Measurements from ENCODE around the gene RNU1-1. TPM values are rescaled to one million over a fixed set of nuclear protein-coding genes. Genes with fewer than 3 reads are reported as not detected.
A peak's percentile ranks its signal among the peaks of the same experiment; 100 is the strongest.
"Not testable (repeated sequence)": the region's sequence is repeated elsewhere in the genome, so short reads cannot be mapped to it uniquely, and the experiment has no call there.

Gene RNU1-1
- total RNA-seq (1,000 to 10,000 TPM in 1 of 5 donors, under 1 TPM in 4; under 0.01 to 9,966 (median under 0.01) TPM), polyA plus RNA-seq (not detected)
- long read RNA-seq, donor 1: 0 reads
- long read RNA-seq, donor 2: 0 reads
- long read RNA-seq, donor 3: 0 reads
- long read RNA-seq, donor 4: 0 reads
- long read RNA-seq, donor 5: 0 reads
- long read RNA-seq, donor 6: 0 reads
- long read RNA-seq, donor 7: 0 reads
- long read RNA-seq, donor 8: 0 reads
- long read RNA-seq, donor 9, partial matches to known transcripts: 0 of 1 reads
- long read RNA-seq, donor 9, other reads (novel, unspliced or antisense): 0 of 1 reads
- long read RNA-seq, donor 10: 0 reads

DNA sequence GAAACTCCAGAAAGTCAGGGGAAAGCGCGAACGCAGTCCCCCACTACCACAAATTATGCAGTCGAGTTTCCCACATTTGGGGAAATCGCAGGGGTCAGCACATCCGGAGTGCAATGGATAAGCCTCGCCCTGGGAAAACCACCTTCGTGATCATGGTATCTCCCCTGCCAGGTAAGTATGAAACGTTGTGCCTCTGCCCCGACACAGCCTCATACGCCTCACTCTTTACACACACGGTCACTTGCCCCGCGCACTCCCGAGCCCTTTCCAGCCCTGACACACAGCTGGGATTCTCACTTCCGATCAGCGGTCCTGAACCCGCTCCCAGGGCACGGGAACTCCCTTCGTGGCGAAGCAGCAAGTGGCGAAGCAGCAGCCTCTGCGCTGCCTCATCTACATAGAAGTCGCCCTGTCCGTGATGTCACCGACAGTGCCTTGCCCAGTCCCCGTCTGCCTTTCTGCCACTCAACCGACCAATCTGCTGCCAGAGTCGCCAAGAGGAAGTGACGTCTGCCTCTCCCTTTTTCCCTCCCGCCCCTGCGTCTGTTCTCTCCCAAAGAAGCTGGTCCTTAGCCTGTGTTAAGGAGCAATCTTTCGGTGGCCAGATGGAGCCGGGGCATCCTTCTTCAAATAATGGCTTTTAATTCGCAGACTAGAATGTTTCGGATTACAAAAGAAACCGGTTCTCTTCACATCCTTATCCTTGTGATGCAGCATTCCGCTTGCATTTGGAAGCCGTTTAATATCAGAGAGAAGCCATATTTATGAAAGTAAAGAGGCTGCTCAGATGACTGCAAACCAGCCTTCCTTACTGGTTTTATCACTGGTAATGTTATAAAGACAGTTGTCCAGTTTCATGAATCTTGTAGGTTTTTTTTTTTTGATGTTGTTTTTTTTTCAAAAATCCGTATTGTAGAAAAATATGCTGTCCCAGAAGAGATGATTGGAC is at the start of gene RNU1-1:
Gene RNU1-1, minus strand, starts transcription at position 179 of the 949 bp plus-strand sequence.
- H3K4me1 ChIP-seq; H3K9me3 ChIP-seq; intact Hi-C loops (cut with DNase I; ENCODE audit: low total_unique reads); H3K36me3 ChIP-seq: not testable (repeated sequence)
- TF ChIP-seq POLR2AphosphoS5 (IDR thresholded peaks at IDR 0.05): peak in 1 of 3 donors; percentile 68
- peaks cover 0 to 18% (median 5%) of the 10 kb centered on the region in 3 donors for H3K27me3 ChIP-seq
- DNase-seq: peak; percentile 90 to 92
- H3K4me3 ChIP-seq: peak within 1 kb of the TSS in 3 of 4 donors; percentile 9 to 41 (median 33)
- WGBS, 5 donors: 1 to 3% (median 2%) methylated on average over 18 to 37 of the region's 40 CpGs
- H3K27ac ChIP-seq: peak within 1 kb of the TSS; percentile 78 to 90 (median 83)

- H3K27ac ChIP-seq; H3K4me3 ChIP-seq; H3K36me3 ChIP-seq; intact Hi-C loops (cut with DNase I; ENCODE audit: low total_unique reads); H3K9me3 ChIP-seq; H3K4me1 ChIP-seq; H3K27me3 ChIP-seq; DNase-seq: not testable (repeated sequence)
- WGBS, 5 donors: 52 to 82% (median 71%) methylated on average over 2 to 4 of the region's 4 CpGs
Measured at GRCh38 chr1:16561035-16561434, 47.0 kb upstream of the RNU1-1 start.

DNA sequence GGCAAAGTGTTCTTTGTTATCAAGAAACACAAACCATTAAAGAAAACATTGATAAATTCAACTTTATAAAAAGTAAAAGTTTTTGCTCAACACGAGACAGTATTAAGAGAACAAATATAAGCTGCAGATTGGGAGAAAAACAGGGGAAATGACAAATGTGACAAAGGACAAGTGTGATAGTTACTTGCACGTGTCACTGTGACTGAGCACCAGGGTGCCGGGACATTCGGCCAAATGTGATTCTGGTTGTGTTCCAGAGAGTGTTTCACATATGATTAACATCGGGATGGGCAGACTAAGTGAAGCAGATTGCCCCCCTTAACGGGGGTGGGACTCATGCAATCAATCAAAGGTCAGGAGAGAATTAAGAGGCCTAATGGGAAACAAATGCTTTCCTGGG is 46.4 kb upstream of the RNU1-1 start:
- DNase-seq; H3K27ac ChIP-seq; H3K36me3 ChIP-seq; H3K27me3 ChIP-seq; H3K4me1 ChIP-seq; H3K4me3 ChIP-seq; intact Hi-C loops (cut with DNase I; ENCODE audit: low total_unique reads); H3K9me3 ChIP-seq: not testable (repeated sequence)
- WGBS, 5 donors: 44 to 79% (median 73%) methylated on average over 3 to 6 of the region's 6 CpGs

DNA sequence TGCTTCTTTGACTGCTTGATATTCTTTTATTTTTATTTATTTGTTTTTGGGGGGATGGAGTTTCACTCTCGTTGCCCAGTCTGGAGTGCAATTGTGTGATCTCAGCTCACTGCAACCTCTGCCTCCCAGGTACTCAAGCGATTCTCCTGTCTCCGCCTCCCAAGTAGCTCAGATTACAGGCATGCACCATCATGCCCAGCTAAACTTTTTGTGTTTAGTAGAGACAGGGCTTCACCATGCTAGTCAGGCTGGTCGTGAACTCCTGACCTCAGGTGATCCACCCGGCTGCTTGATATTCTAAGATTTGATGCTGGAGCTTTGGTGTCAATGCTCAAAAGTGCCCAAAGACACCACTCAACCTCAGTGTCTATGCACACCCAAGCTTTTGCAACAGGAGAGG is 45.6 kb upstream of the RNU1-1 start:
- H3K4me1 ChIP-seq; intact Hi-C loops (cut with DNase I; ENCODE audit: low total_unique reads): not testable (repeated sequence)
- no CpG with 5 or more reads among the region's 5 CpGs for WGBS, 5 donors

DNA sequence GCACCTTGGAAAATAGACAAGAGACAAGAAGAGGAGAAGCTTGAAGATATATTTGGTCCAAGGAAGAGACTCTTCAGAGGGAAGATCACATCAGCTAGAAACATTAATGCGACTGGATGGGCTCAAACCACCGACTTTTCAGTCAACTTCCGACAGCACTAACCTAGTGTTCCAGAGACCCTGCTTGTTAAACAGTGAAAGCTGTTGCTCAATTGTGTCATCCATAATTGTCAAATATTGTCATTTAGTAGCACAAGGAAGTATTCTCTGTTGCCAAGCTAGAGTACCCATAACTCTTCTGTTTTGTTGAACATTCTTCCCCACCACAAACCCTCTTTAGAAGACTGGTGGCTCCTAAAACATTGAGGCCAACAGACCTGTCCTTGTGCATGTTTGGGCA is 42.9 kb upstream of the RNU1-1 start:
- H3K36me3 ChIP-seq; H3K4me1 ChIP-seq; H3K27me3 ChIP-seq; DNase-seq; H3K4me3 ChIP-seq; intact Hi-C loops (cut with DNase I; ENCODE audit: low total_unique reads); H3K27ac ChIP-seq; H3K9me3 ChIP-seq: not testable (repeated sequence)
- 89 to 96% (median 95%) methylated on average over 3 of the region's 3 CpGs; no CpG with 5 or more reads in 2 of the 5 donors for WGBS, 5 donors

More for the DNA sequence above, 45.6 kb upstream of the RNU1-1 start:
- not testable (repeated sequence) for H3K9me3 ChIP-seq, H3K27ac ChIP-seq, H3K27me3 ChIP-seq, H3K36me3 ChIP-seq, DNase-seq, H3K4me3 ChIP-seq

DNA sequence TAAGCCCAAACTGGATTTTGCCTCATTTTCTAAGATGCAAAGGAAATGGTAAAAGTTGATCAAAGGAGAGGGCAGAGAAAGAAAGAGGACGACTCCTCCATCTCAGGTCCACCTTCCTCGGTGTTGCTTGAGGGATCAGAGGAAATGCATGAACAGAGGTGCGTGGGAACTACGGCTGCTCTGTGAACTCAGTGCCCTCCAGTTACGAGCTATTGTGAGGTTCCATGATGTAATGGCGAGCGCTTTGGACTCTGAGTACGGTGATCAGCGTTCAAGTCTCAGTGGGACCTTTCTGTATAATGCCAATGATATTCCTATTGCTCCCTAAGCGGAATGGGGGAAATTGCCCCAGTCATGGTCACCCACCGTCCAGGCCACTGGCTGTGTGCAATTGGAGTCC is 39.2 kb upstream of the RNU1-1 start:
- DNase-seq; H3K4me3 ChIP-seq; intact Hi-C loops (cut with DNase I; ENCODE audit: low total_unique reads); H3K36me3 ChIP-seq; H3K27me3 ChIP-seq; H3K4me1 ChIP-seq; H3K27ac ChIP-seq; H3K9me3 ChIP-seq: not testable (repeated sequence)
- 92 to 96% (median 94%) methylated on average over 9 of the region's 11 CpGs for WGBS, 5 donors

- H3K36me3 ChIP-seq; H3K4me1 ChIP-seq; H3K9me3 ChIP-seq; intact Hi-C loops (cut with DNase I; ENCODE audit: low total_unique reads); H3K4me3 ChIP-seq; H3K27ac ChIP-seq; DNase-seq; H3K27me3 ChIP-seq: not testable (repeated sequence)
- WGBS, 5 donors: 50 to 80% (median 55%) methylated on average over 1 of the region's 1 CpG; no CpG with 5 or more reads in 1 of the 5 donors
Measured at GRCh38 chr1:16550212-16550918, 36.3 kb upstream of the RNU1-1 start.

- H3K4me3 ChIP-seq; H3K9me3 ChIP-seq; intact Hi-C loops (cut with DNase I; ENCODE audit: low total_unique reads); H3K36me3 ChIP-seq; DNase-seq; H3K27me3 ChIP-seq; H3K27ac ChIP-seq; H3K4me1 ChIP-seq: not testable (repeated sequence)
- 17 to 35% (median 27%) methylated on average over 1 of the region's 1 CpG; no CpG with 5 or more reads in 1 of the 5 donors for WGBS, 5 donors
Measured at GRCh38 chr1:16549545-16549944, 35.5 kb upstream of the RNU1-1 start.

DNA sequence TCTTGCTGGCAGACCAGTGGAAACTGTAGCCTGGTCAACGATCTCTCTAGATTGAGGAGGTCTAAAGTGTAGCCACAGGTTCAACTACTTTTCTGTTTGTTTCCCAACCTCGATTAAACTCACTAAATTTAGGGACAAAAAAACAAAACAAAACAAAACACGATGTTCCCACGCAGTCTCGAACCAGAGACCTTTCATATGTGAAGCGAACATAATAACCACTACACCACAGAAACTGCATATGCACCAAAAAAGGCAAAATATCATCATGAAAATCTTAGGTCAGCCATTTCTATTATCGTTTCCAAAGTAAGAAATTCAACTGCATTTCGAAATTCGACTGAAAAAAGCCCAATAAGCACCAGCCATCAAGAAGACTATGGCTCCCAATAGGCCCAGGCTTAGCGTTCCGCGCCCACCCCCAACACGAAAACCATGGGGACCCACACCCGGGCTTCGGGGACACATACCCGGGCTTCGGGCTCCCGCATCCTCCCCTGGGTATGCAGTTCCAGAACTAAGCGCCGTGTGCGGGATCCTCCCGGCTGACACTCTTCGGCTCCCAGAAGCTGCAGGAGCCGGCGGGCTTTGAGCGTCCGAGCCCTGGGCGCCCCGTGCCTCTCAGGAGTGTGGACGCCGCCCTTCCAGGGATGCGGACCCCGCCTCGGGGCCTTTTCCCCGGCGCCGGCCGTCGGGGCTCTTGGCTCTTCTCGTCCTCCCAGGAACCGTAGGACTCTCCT is 33.6 kb upstream of the RNU1-1 start:
- WGBS, 5 donors: 42 to 80% (median 57%) methylated on average over 2 to 26 of the region's 41 CpGs; no CpG with 5 or more reads in 1 of the 5 donors
- H3K36me3 ChIP-seq; intact Hi-C loops (cut with DNase I; ENCODE audit: low total_unique reads): not testable (repeated sequence)

GRCh38 chr1:16545682-16546095 is 31.6 kb upstream of the RNU1-1 start:
- H3K27me3 ChIP-seq; intact Hi-C loops (cut with DNase I; ENCODE audit: low total_unique reads); DNase-seq; H3K27ac ChIP-seq; H3K9me3 ChIP-seq; H3K4me1 ChIP-seq; H3K36me3 ChIP-seq; H3K4me3 ChIP-seq: not testable (repeated sequence)
- WGBS, 5 donors: 37 to 54% (median 40%) methylated on average over 12 of the region's 16 CpGs

More for the DNA sequence above, 33.6 kb upstream of the RNU1-1 start:
- not testable (repeated sequence) for H3K4me3 ChIP-seq, H3K27ac ChIP-seq, H3K4me1 ChIP-seq, H3K27me3 ChIP-seq, DNase-seq, H3K9me3 ChIP-seq

Measured in stomach (tissue), 19 donors.